HepG2 (cell line): Measurements from ENCODE around the gene C19orf38. TPM values are rescaled to one million over a fixed set of nuclear protein-coding genes. Genes with fewer than 3 reads are reported as not detected.

ENCODE experiments used
- ATF1 ChIP-seq: IDR thresholded peaks from 2 replicates; pipeline ENCODE4 v1.6.1; 2016; ENCODE audit warnings: mild to moderate bottlenecking, control low read depth
- DR1 ChIP-seq: sonication (generic); formaldehyde crosslinking; IDR thresholded peaks from 2 replicates; pipeline ENCODE4 v1.8.0; 2021; ENCODE audit warnings: mild to moderate bottlenecking, missing genetic modification reagents, inconsistent platforms
- ELF3 ChIP-seq: IDR thresholded peaks from 2 replicates; pipeline ENCODE4 v1.6.1; 2016; ENCODE audit warnings: missing genetic modification reagents, missing compliant biosample characterization
- EP300 ChIP-seq, 3 experiments: sonication (generic) in 1 of 3; formaldehyde crosslinking in 1 of 3; IDR thresholded peaks; 2 replicates each; pipeline versions ENCODE4 v1.5.1 to v1.6.1; 2011 to 2020; ENCODE audit warnings: low read depth in 2 of 3, low read length in 2 of 3, borderline replicate concordance in 1 of 3, improper control_type of control experiment in 1 of 3, mild to moderate bottlenecking in 1 of 3, missing genetic modification reagents in 1 of 3, moderate library complexity in 1 of 3
- ERF ChIP-seq: IDR thresholded peaks from 2 replicates; pipeline ENCODE4 v1.6.1; 2018; ENCODE audit warnings: missing biosample characterization, missing genetic modification reagents
- FOXP4 ChIP-seq: sonication (generic); formaldehyde crosslinking; IDR thresholded peaks from 2 replicates; pipeline ENCODE4 v1.4.0; 2020; ENCODE audit warnings: missing genetic modification reagents
- GATAD1 ChIP-seq: IDR thresholded peaks from 2 replicates; pipeline ENCODE4 v1.6.1; 2016; ENCODE audit warnings: missing genetic modification reagents, missing compliant biosample characterization
- GRHL1 ChIP-seq: sonication (generic); formaldehyde crosslinking; conservative IDR thresholded peaks from 2 replicates; pipeline ENCODE4 v1.8.0; 2022; ENCODE audit warnings: missing genetic modification reagents
- HOXA3 ChIP-seq: sonication (generic); formaldehyde crosslinking; IDR thresholded peaks from 2 replicates; pipeline ENCODE4 v1.5.0; 2020; ENCODE audit warnings: missing genetic modification reagents
- IKZF5 ChIP-seq: IDR thresholded peaks from 2 replicates; pipeline ENCODE4 v1.6.1; 2018; ENCODE audit warnings: missing genetic modification reagents, mild to moderate bottlenecking, missing compliant biosample characterization
- KDM2A ChIP-seq: sonication (generic); formaldehyde crosslinking; IDR thresholded peaks from 2 replicates; pipeline ENCODE4 v1.4.0; 2020; ENCODE audit warnings: low read depth, missing genetic modification reagents, borderline replicate concordance
- MTF2 ChIP-seq: sonication (generic); formaldehyde crosslinking; IDR thresholded peaks from 2 replicates; pipeline ENCODE4 v1.5.0; 2020; ENCODE audit warnings: missing genetic modification reagents, borderline replicate concordance
- NFRKB ChIP-seq: fragments of 450-650 bp; IDR thresholded peaks from 2 replicates; pipeline ENCODE4 v1.6.1; 2017
- NR1H2 ChIP-seq: sonication (generic); formaldehyde crosslinking; IDR thresholded peaks from 2 replicates; pipeline ENCODE4 v1.8.1; 2022; ENCODE audit warnings: low read depth, missing genetic modification reagents, borderline replicate concordance
- NR2F1 ChIP-seq, 2 experiments: fragments of 450-650 bp in 1 of 2; formaldehyde crosslinking in 1 of 2; IDR thresholded peaks; 2 replicates each; pipeline versions ENCODE4 v1.5.0 to v1.6.1; 2016 to 2020; ENCODE audit warnings: mild to moderate bottlenecking in 1 of 2, missing compliant biosample characterization in 1 of 2, missing genetic modification reagents in 1 of 2, moderate library complexity in 1 of 2
- NR3C1 ChIP-seq: sonication (generic); formaldehyde crosslinking; IDR thresholded peaks from 2 replicates; pipeline ENCODE4 v1.4.0; 2020; ENCODE audit warnings: missing genetic modification reagents
- RFX3 ChIP-seq: IDR thresholded peaks from 2 replicates; pipeline ENCODE4 v1.6.1; 2016; ENCODE audit warnings: missing biosample characterization, missing genetic modification reagents
- SNAI1 ChIP-seq: sonication (generic); formaldehyde crosslinking; IDR thresholded peaks from 2 replicates; pipeline ENCODE4 v1.5.0; 2020; ENCODE audit warnings: mild to moderate bottlenecking, missing genetic modification reagents, borderline replicate concordance
- SP5 ChIP-seq: IDR thresholded peaks from 2 replicates; pipeline ENCODE4 v1.6.1; 2016; ENCODE audit warnings: low read depth, borderline replicate concordance
- ZNF10 ChIP-seq: sonication (generic); formaldehyde crosslinking; IDR thresholded peaks from 2 replicates; pipeline ENCODE4 v1.4.0; 2020; ENCODE audit warnings: mild to moderate bottlenecking, low read depth, missing genetic modification reagents, borderline replicate concordance
- ZNF121 ChIP-seq: sonication (generic); formaldehyde crosslinking; IDR thresholded peaks from 2 replicates; pipeline ENCODE4 v1.5.0; 2020; ENCODE audit warnings: mild to moderate bottlenecking, missing genetic modification reagents
- ZNF383 ChIP-seq: sonication (generic); formaldehyde crosslinking; IDR thresholded peaks from 2 replicates; pipeline ENCODE4 v1.4.0; 2020; ENCODE audit warnings: missing genetic modification reagents, mild to moderate bottlenecking, borderline replicate concordance
- ZZZ3 ChIP-seq: sonication (generic); formaldehyde crosslinking; IDR thresholded peaks from 2 replicates; pipeline ENCODE4 v1.4.0; 2020; ENCODE audit warnings: missing genetic modification reagents, mild to moderate bottlenecking, borderline replicate concordance
- polyA plus RNA-seq, 8 experiments: library from polyadenylated mRNA; depleted of rRNA in 3 of 8; stranded (reverse) in 7 of 8; unstranded in 1 of 8; fragments of >200 nt; fragmentation: Illumina TruSeq in 4 of 8; extraction: Trizol in 4 of 8; gene quantifications; 2 replicates each; pipeline versions ENCODE4 v1.2.1 to v1.2.3, GENCODE V29; 2011 to 2016; ENCODE audit warnings: low read depth in 4 of 8, missing spikeins in 1 of 8, mixed read lengths in 1 of 8; ENCODE audit not compliant: insufficient read depth in 1 of 8
- total RNA-seq, 5 experiments: library from RNA; depleted of rRNA; stranded (reverse); fragments of >200 nt; fragmentation: Illumina TruSeq; extraction: Trizol; gene quantifications; 2 replicates each; pipeline ENCODE4 v1.2.3, GENCODE V29; 2016; ENCODE audit warnings: low read depth in 1 of 5
- TF ChIP-seq, protein P1 (sequence below): sonication (generic); formaldehyde crosslinking; IDR thresholded peaks from 2 replicates; pipeline ENCODE4 v1.9.0; 2022; ENCODE audit warnings: low read depth, missing genetic modification reagents

The C19orf38 gene
- total and polyA plus RNA-seq, 2 of the 13 experiments (the other 11 are each of a cell fraction or from before 2014, with no cell fraction given) = 0.11 TPM; not detected in 1

- TF ChIP-seq IKZF5 (CRISPR knock-in tag) (peak; percentile 17; the same call in 1 of the 2 replicates), ERF (CRISPR knock-in tag) (peak; percentile 33; the same call in 1 of the 2 replicates), NR3C1 (CRISPR knock-in tag) (no peak), DR1 (CRISPR knock-in tag) (peak; percentile 25; the same call in 1 of the 2 replicates), GRHL1 (CRISPR knock-in tag) (no peak), NFRKB (no peak), SP5 (CRISPR knock-in tag) (peak; percentile 67), ZNF383 (CRISPR knock-in tag) (no peak), GATAD1 (CRISPR knock-in tag) (peak; percentile 67), MTF2 (CRISPR knock-in tag) (no peak), ELF3 (CRISPR knock-in tag) (0 out of 2 replicates have a peak, but pooled peaks have one; percentile 31), KDM2A (CRISPR knock-in tag) (peak; percentile 66; the same call in 1 of the 2 replicates), FOXP4 (peak; percentile 26; the same call in 1 of the 2 replicates), ZNF10 (no peak), NR2F1 (CRISPR knock-in tag; IDR thresholded peaks at IDR 0.05) (no peak), ZNF121 (CRISPR knock-in tag) (no peak), SNAI1 (CRISPR knock-in tag) (no peak), RFX3 (no peak), NR1H2 (CRISPR knock-in tag) (no peak), ZZZ3 (CRISPR knock-in tag) (no peak), EP300 (IDR thresholded peaks at IDR 0.05; ENCODE audit: low read depth in 2 of 2, low read length in 2 of 2) (no peak), EP300 (CRISPR knock-in tag; IDR thresholded peaks at IDR 0.05; ENCODE audit: borderline replicate concordance) (no peak), HOXA3 (peak; percentile 67; the same call in 1 of the 2 replicates), ATF1 (CRISPR knock-in tag) (no peak)
- TF ChIP-seq, protein P1, sequence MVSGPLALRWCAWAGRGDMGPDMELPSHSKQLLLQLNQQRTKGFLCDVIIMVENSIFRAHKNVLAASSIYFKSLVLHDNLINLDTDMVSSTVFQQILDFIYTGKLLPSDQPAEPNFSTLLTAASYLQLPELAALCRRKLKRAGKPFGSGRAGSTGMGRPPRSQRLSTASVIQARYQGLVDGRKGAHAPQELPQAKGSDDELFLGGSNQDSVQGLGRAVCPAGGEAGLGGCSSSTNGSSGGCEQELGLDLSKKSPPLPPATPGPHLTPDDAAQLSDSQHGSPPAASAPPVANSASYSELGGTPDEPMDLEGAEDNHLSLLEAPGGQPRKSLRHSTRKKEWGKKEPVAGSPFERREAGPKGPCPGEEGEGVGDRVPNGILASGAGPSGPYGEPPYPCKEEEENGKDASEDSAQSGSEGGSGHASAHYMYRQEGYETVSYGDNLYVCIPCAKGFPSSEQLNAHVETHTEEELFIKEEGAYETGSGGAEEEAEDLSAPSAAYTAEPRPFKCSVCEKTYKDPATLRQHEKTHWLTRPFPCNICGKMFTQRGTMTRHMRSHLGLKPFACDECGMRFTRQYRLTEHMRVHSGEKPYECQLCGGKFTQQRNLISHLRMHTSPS (CRISPR knock-in tag) = no peak
Observed at GRCh38 chr19:10870955-10871603, 22.9 kb downstream of the C19orf38 start, which contains the start of gene CARM1 (continued).
